IPS-15b (cell line): ENCODE results near the gene PYGL.
"Not testable (repeated sequence)": the region's sequence is repeated elsewhere in the genome, so short reads cannot be mapped to it uniquely, and the experiment has no call there.

Experiments used
- H3K27me3 ChIP-seq: one replicate; pipeline ENCODE4 v1.6.1; 2013; ENCODE audit warnings: low read length; ENCODE audit not compliant: control insufficient read depth, insufficient read depth
- H3K36me3 ChIP-seq: one replicate; pipeline ENCODE4 v1.6.1; 2013; ENCODE audit warnings: low read length; ENCODE audit not compliant: control insufficient read depth, insufficient read depth
- H3K4me1 ChIP-seq: one replicate; pipeline ENCODE4 v1.6.1; 2013; ENCODE audit warnings: mild to moderate bottlenecking, low read length; ENCODE audit not compliant: control insufficient read depth, insufficient read depth
- H3K4me3 ChIP-seq: one replicate; pipeline ENCODE4 v1.5.1; 2013; ENCODE audit warnings: low read depth, low read length
- H3K9ac ChIP-seq: one replicate; pipeline ENCODE4 v1.6.1; 2013; ENCODE audit warnings: low read depth, mild to moderate bottlenecking, low read length
- H3K9me3 ChIP-seq: one replicate; pipeline ENCODE4 v1.6.1; 2013; ENCODE audit warnings: mild to moderate bottlenecking, low read length; ENCODE audit not compliant: control insufficient read depth, insufficient read depth

PYGL gene

GRCh38 chr14:50951032-50951431 lies 6.7 kb upstream of the PYGL start:
- peaks cover 5% of the 10 kb centered on the region for H3K4me1 ChIP-seq

GRCh38 chr14:50948205-50948604 lies 3.9 kb upstream of the PYGL start:
- Histone ChIP-seq H3K4me3 (no peak overlapping the region), H3K9me3 (no peaks in the 10 kb centered on the region), H3K4me1 (peaks cover 2% of the 10 kb centered on the region), H3K27me3 (no peaks in the 10 kb centered on the region), H3K36me3 (no peaks in the 10 kb centered on the region), H3K9ac (no peak overlapping the region)

More at GRCh38 chr14:50951032-50951431, 6.7 kb upstream of the PYGL start:
- Histone ChIP-seq H3K4me3 (no peak overlapping the region), H3K27me3 (no peaks in the 10 kb centered on the region), H3K9me3 (no peaks in the 10 kb centered on the region), H3K36me3 (no peaks in the 10 kb centered on the region), H3K9ac (no peak overlapping the region)

GRCh38 chr14:50947446-50947845 lies 3.2 kb upstream of the PYGL start:
- no peak overlapping the region for H3K9ac ChIP-seq

GRCh38 chr14:50946234-50946935 lies 2.1 kb upstream of the PYGL start:
- H3K36me3 ChIP-seq = no peaks in the 10 kb centered on the region
- no peak overlapping the region for H3K4me3 ChIP-seq
- no peak overlapping the region for H3K9ac ChIP-seq
- no peaks in the 10 kb centered on the region for H3K9me3 ChIP-seq
- H3K4me1 ChIP-seq = peaks cover 2% of the 10 kb centered on the region
- H3K27me3 ChIP-seq = no peaks in the 10 kb centered on the region

More at GRCh38 chr14:50947446-50947845, 3.2 kb upstream of the PYGL start:
- Histone ChIP-seq H3K4me1 (peaks cover 2% of the 10 kb centered on the region), H3K9me3 (no peaks in the 10 kb centered on the region), H3K27me3 (no peaks in the 10 kb centered on the region), H3K4me3 (no peak overlapping the region), H3K36me3 (no peaks in the 10 kb centered on the region)

GRCh38 chr14:50944647-50945413 lies 547 bp upstream of the PYGL start:
- H3K4me1 ChIP-seq = peaks cover 2% of the 10 kb centered on the region
- H3K9ac ChIP-seq = no peak overlapping the region
- no peaks in the 10 kb centered on the region for H3K36me3 ChIP-seq
- no peaks in the 10 kb centered on the region for H3K9me3 ChIP-seq
- no peaks in the 10 kb centered on the region for H3K27me3 ChIP-seq
- H3K4me3 ChIP-seq = peak overlapping the region; percentile 72

- Histone ChIP-seq H3K36me3 (no peaks in the 10 kb centered on the region), H3K4me3 (peak overlapping the region; percentile 72), H3K4me1 (peaks cover 2% of the 10 kb centered on the region), H3K9me3 (no peaks in the 10 kb centered on the region), H3K27me3 (no peaks in the 10 kb centered on the region), H3K9ac (peak overlapping the region; percentile 67)
These were observed 881 bp downstream of the PYGL start for GRCh38 chr14:50943261-50943942.

- H3K9ac ChIP-seq, H3K36me3 ChIP-seq, H3K4me3 ChIP-seq, H3K27me3 ChIP-seq, H3K9me3 ChIP-seq, H3K4me1 ChIP-seq: not testable (repeated sequence)
These were observed 2.6 kb downstream of the PYGL start for GRCh38 chr14:50941638-50942037.

- no peak overlapping the region for H3K9ac ChIP-seq
- peaks cover 2% of the 10 kb centered on the region for H3K4me1 ChIP-seq
- H3K36me3 ChIP-seq = no peaks in the 10 kb centered on the region
These were observed 3.1 kb downstream of the PYGL start for GRCh38 chr14:50941151-50941550.

GRCh38 chr14:50937800-50938199 lies 6.5 kb downstream of the PYGL start:
- Histone ChIP-seq H3K27me3 (no peaks in the 10 kb centered on the region), H3K9me3 (no peaks in the 10 kb centered on the region), H3K4me1 (no peaks in the 10 kb centered on the region), H3K4me3 (no peak overlapping the region), H3K36me3 (no peaks in the 10 kb centered on the region), H3K9ac (no peak overlapping the region)

More at GRCh38 chr14:50941151-50941550, 3.1 kb downstream of the PYGL start:
- Histone ChIP-seq H3K9me3 (no peaks in the 10 kb centered on the region), H3K4me3 (no peak overlapping the region), H3K27me3 (no peaks in the 10 kb centered on the region)

GRCh38 chr14:50937325-50937724 lies 7.0 kb downstream of the PYGL start:
- no peaks in the 10 kb centered on the region for H3K9me3 ChIP-seq
- no peak overlapping the region for H3K9ac ChIP-seq
- no peaks in the 10 kb centered on the region for H3K27me3 ChIP-seq
- H3K36me3 ChIP-seq = no peaks in the 10 kb centered on the region
- no peak overlapping the region for H3K4me3 ChIP-seq
- no peaks in the 10 kb centered on the region for H3K4me1 ChIP-seq

- H3K27me3 ChIP-seq = no peaks in the 10 kb centered on the region
- H3K9me3 ChIP-seq = no peaks in the 10 kb centered on the region
- no peaks in the 10 kb centered on the region for H3K4me1 ChIP-seq
- H3K9ac ChIP-seq = no peak overlapping the region
- H3K4me3 ChIP-seq = no peak overlapping the region
- H3K36me3 ChIP-seq = no peaks in the 10 kb centered on the region
These were observed 7.4 kb downstream of the PYGL start for GRCh38 chr14:50936882-50937281.

- Histone ChIP-seq H3K36me3 (no peaks in the 10 kb centered on the region), H3K4me1 (no peaks in the 10 kb centered on the region), H3K9ac (no peak overlapping the region), H3K4me3 (no peak overlapping the region), H3K27me3 (no peaks in the 10 kb centered on the region), H3K9me3 (no peaks in the 10 kb centered on the region)
These were observed 8.3 kb downstream of the PYGL start for GRCh38 chr14:50936016-50936340.
